GM12873 (cell line): Measurements from ENCODE around the gene AOPEP.

ENCODE experiments used
- CTCF ChIP-seq: IDR thresholded peaks from 2 replicates; pipeline ENCODE4 v1.5.1; 2012; ENCODE audit warnings: low read depth, mild to moderate bottlenecking, moderate library complexity, low read length, control low read depth; ENCODE audit not compliant: insufficient read depth; ENCODE audit errors: missing control alignments

AOPEP gene

GRCh38 chr9:94950579-94951323 is 224.3 kb downstream of the AOPEP start:
- no peak for TF ChIP-seq CTCF

- no peak for TF ChIP-seq CTCF
Measured at GRCh38 chr9:94951324-94952135, 225.0 kb downstream of the AOPEP start.

- no peak for TF ChIP-seq CTCF
Measured at GRCh38 chr9:94952565-94953373, 226.3 kb downstream of the AOPEP start.

GRCh38 chr9:94956731-94957130 is 230.2 kb downstream of the AOPEP start:
- no peak for TF ChIP-seq CTCF

- TF ChIP-seq CTCF: no peak
Measured at GRCh38 chr9:94960964-94961363, 234.5 kb downstream of the AOPEP start.

GRCh38 chr9:94961870-94962269 is 235.4 kb downstream of the AOPEP start:
- no peak for TF ChIP-seq CTCF

- no peak for TF ChIP-seq CTCF
Measured at GRCh38 chr9:94967482-94967881, 241.0 kb downstream of the AOPEP start.
